ENCODE results near the gene NDUFA13.

Gene NDUFA13

DNA sequence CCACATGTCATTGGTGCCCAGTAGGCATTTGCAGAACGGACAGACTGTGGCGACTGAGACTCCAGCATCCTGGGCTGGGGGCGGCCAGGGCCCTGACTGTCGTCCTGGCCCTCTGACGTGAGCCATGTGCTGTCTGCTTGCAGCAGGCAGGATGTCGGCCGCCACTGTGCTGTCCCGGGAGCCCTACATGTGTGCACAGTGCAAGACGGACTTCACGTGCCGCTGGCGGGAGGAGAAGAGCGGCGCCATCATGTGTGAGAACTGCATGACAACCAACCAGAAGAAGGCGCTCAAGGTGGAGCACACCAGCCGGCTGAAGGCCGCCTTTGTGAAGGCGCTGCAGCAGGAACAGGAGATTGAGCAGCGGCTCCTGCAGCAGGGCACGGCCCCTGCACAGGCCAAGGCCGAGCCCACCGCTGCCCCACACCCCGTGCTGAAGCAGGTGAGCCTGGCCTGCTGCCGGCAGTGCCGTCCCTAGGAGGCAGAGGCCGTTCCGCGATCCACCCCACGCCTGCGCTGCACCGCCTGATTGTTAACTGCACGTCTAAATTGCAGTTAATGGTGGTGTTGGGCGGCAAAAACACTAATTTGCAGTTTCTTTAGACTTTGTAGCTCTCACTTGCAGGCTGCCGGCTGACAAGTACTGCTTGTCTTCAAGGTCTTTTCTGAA, 14.9 kb upstream of the NDUFA13 start:
- CTCF ChIA-PET = no interaction called here
- Histone ChIP-seq H3K4me1 (ENCODE audit: control insufficient read depth, insufficient read depth, low read length) (no peaks in the 10 kb centered on the region), H3K9me3 (ENCODE audit: control insufficient read depth, insufficient read depth, low read depth, low read length) (no peaks in the 10 kb centered on the region), H3K4me3 (ENCODE audit: low read depth, low read length) (no peak overlapping the region), H3K36me3 (ENCODE audit: control insufficient read depth in 2 of 2, insufficient read depth in 1 of 2, low read length in 2 of 2) (peaks cover 4 to 99% of the 10 kb centered on the region in 2 experiments; a peak in 2 of 3 replicates), H3K27ac (ENCODE audit: extremely low read depth, low read depth, low read length) (no peak overlapping the region)
- POLR2A ChIA-PET = no interaction called here
- no peak for TF ChIP-seq EGR2 (tag by site-specific recombination; IDR thresholded peaks at IDR 0.05; ENCODE audit: low read depth)
- TF ChIP-seq ZBTB48 (tag by site-specific recombination; IDR thresholded peaks at IDR 0.05) = no peak
- TF ChIP-seq YY2 (tag by site-specific recombination; IDR thresholded peaks at IDR 0.05) = no peak
- TF ChIP-seq ZNF202 (tag by site-specific recombination; IDR thresholded peaks at IDR 0.05; ENCODE audit: borderline replicate concordance) = no peak
- TF ChIP-seq, protein P1, sequence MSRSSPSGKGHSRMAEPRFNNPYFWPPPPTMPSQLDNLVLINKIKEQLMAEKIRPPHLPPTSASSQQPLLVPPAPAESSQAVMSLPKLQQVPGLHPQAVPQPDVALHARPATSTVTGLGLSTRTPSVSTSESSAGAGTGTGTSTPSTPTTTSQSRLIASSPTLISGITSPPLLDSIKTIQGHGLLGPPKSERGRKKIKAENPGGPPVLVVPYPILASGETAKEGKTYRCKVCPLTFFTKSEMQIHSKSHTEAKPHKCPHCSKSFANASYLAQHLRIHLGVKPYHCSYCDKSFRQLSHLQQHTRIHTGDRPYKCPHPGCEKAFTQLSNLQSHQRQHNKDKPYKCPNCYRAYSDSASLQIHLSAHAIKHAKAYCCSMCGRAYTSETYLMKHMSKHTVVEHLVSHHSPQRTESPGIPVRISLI (tag by site-specific recombination; IDR thresholded peaks at IDR 0.05) = no peak
- TF ChIP-seq ZNF211 (tag by site-specific recombination; IDR thresholded peaks at IDR 0.05; ENCODE audit: low read depth) = no peak
- TF ChIP-seq, protein P2, sequence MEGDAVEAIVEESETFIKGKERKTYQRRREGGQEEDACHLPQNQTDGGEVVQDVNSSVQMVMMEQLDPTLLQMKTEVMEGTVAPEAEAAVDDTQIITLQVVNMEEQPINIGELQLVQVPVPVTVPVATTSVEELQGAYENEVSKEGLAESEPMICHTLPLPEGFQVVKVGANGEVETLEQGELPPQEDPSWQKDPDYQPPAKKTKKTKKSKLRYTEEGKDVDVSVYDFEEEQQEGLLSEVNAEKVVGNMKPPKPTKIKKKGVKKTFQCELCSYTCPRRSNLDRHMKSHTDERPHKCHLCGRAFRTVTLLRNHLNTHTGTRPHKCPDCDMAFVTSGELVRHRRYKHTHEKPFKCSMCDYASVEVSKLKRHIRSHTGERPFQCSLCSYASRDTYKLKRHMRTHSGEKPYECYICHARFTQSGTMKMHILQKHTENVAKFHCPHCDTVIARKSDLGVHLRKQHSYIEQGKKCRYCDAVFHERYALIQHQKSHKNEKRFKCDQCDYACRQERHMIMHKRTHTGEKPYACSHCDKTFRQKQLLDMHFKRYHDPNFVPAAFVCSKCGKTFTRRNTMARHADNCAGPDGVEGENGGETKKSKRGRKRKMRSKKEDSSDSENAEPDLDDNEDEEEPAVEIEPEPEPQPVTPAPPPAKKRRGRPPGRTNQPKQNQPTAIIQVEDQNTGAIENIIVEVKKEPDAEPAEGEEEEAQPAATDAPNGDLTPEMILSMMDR (tag by site-specific recombination; IDR thresholded peaks at IDR 0.05) = no peak
- TF ChIP-seq ZNF600 (tag by site-specific recombination; IDR thresholded peaks at IDR 0.05) = no peak
- TF ChIP-seq, protein P3, sequence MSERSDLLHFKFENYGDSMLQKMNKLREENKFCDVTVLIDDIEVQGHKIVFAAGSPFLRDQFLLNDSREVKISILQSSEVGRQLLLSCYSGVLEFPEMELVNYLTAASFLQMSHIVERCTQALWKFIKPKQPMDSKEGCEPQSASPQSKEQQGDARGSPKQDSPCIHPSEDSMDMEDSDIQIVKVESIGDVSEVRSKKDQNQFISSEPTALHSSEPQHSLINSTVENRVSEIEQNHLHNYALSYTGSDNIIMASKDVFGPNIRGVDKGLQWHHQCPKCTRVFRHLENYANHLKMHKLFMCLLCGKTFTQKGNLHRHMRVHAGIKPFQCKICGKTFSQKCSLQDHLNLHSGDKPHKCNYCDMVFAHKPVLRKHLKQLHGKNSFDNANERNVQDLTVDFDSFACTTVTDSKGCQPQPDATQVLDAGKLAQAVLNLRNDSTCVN (tag by site-specific recombination; optimal IDR thresholded peaks at IDR 0.05) = no peak

DNA sequence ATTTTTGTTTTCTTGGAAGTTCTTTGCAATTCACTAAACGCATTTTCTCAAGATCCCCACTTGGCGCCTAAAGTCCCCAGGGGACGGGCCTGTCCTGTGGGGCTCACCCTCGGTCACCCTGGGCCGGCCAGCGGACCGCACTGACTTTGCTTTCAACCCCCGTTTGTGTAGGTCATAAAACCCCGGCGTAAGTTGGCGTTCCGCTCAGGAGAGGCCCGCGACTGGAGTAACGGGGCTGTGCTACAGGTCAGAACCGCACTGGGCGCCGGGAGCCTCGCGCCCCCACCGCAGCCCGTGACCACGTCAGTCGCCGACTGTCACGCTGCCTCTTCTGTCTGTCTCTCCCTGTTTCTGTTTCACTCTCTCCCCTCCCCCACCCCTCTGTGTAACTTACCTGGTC, 14.2 kb upstream of the NDUFA13 start:
- POLR2A ChIA-PET = no interaction called here
- Histone ChIP-seq H3K4me3 (ENCODE audit: low read depth, low read length) (no peak overlapping the region), H3K9me3 (ENCODE audit: control insufficient read depth, insufficient read depth, low read depth, low read length) (no peaks in the 10 kb centered on the region), H3K36me3 (ENCODE audit: control insufficient read depth in 2 of 2, insufficient read depth in 1 of 2, low read length in 2 of 2) (peaks cover 4 to 97% of the 10 kb centered on the region in 2 experiments; a peak in 2 of 3 replicates), H3K4me1 (ENCODE audit: control insufficient read depth, insufficient read depth, low read length) (no peaks in the 10 kb centered on the region), H3K27ac (ENCODE audit: extremely low read depth, low read depth, low read length) (no peak overlapping the region)
- CTCF ChIA-PET = no interaction called here
- TF ChIP-seq ZBTB20 (tag by site-specific recombination; IDR thresholded peaks at IDR 0.05) (no peak), ZNF350 (tag by site-specific recombination; IDR thresholded peaks at IDR 0.05) (no peak), ZNF629 (tag by site-specific recombination; IDR thresholded peaks at IDR 0.05) (no peak), SETDB1 (IDR thresholded peaks at IDR 0.05; ENCODE audit: insufficient read length, low read length) (no peak), ZNF426 (tag by site-specific recombination; IDR thresholded peaks at IDR 0.05) (no peak), RBAK (tag by site-specific recombination; IDR thresholded peaks at IDR 0.05) (no peak), ZNF221 (tag by site-specific recombination; IDR thresholded peaks at IDR 0.05; ENCODE audit: borderline replicate concordance) (no peak)
- TF ChIP-seq, protein P4, sequence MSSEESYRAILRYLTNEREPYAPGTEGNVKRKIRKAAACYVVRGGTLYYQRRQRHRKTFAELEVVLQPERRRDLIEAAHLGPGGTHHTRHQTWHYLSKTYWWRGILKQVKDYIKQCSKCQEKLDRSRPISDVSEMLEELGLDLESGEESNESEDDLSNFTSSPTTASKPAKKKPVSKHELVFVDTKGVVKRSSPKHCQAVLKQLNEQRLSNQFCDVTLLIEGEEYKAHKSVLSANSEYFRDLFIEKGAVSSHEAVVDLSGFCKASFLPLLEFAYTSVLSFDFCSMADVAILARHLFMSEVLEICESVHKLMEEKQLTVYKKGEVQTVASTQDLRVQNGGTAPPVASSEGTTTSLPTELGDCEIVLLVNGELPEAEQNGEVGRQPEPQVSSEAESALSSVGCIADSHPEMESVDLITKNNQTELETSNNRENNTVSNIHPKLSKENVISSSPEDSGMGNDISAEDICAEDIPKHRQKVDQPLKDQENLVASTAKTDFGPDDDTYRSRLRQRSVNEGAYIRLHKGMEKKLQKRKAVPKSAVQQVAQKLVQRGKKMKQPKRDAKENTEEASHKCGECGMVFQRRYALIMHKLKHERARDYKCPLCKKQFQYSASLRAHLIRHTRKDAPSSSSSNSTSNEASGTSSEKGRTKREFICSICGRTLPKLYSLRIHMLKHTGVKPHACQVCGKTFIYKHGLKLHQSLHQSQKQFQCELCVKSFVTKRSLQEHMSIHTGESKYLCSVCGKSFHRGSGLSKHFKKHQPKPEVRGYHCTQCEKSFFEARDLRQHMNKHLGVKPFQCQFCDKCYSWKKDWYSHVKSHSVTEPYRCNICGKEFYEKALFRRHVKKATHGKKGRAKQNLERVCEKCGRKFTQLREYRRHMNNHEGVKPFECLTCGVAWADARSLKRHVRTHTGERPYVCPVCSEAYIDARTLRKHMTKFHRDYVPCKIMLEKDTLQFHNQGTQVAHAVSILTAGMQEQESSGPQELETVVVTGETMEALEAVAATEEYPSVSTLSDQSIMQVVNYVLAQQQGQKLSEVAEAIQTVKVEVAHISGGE (tag by site-specific recombination; conservative IDR thresholded peaks at IDR 0.05; ENCODE audit: low read depth) = no peak
- TF ChIP-seq, protein P5, sequence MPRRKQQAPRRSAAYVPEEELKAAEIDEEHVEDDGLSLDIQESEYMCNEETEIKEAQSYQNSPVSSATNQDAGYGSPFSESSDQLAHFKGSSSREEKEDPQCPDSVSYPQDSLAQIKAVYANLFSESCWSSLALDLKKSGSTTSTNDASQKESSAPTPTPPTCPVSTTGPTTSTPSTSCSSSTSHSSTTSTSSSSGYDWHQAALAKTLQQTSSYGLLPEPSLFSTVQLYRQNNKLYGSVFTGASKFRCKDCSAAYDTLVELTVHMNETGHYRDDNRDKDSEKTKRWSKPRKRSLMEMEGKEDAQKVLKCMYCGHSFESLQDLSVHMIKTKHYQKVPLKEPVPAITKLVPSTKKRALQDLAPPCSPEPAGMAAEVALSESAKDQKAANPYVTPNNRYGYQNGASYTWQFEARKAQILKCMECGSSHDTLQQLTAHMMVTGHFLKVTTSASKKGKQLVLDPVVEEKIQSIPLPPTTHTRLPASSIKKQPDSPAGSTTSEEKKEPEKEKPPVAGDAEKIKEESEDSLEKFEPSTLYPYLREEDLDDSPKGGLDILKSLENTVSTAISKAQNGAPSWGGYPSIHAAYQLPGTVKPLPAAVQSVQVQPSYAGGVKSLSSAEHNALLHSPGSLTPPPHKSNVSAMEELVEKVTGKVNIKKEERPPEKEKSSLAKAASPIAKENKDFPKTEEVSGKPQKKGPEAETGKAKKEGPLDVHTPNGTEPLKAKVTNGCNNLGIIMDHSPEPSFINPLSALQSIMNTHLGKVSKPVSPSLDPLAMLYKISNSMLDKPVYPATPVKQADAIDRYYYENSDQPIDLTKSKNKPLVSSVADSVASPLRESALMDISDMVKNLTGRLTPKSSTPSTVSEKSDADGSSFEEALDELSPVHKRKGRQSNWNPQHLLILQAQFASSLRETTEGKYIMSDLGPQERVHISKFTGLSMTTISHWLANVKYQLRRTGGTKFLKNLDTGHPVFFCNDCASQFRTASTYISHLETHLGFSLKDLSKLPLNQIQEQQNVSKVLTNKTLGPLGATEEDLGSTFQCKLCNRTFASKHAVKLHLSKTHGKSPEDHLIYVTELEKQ (tag by site-specific recombination; IDR thresholded peaks at IDR 0.05; ENCODE audit: borderline replicate concordance) = no peak
- TF ChIP-seq, protein P6, sequence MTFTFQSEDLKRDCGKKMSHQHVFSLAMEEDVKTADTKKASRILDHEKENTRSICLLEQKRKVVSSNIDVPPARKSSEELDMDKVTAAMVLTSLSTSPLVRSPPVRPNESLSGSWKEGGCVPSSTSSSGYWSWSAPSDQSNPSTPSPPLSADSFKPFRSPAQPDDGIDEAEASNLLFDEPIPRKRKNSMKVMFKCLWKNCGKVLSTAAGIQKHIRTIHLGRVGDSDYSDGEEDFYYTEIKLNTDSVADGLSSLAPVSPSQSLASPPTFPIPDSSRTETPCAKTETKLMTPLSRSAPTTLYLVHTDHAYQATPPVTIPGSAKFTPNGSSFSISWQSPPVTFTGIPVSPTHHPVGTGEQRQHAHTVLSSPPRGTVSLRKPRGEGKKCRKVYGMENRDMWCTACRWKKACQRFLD (tag by site-specific recombination; IDR thresholded peaks at IDR 0.05) = no peak
